ENCODE data around the gene MEP1A. TPM values are rescaled to one million over a fixed set of nuclear protein-coding genes. Genes with fewer than 3 reads are reported as not detected.

The MEP1A gene
- total RNA-seq, 1 donor from 2014 or later: not detected

- no peak for DNase-seq (ENCODE audit: missing footprints)
- ATAC-seq: no peak
- intact Hi-C loops (cut with DNase I): no loop called here
Observed at GRCh38 chr6:46867411-46867810, 74.2 kb downstream of the MEP1A start.

- ATAC-seq (no peak), DNase-seq (ENCODE audit: missing footprints) (no peak)
- intact Hi-C loops (cut with DNase I): no loop called here
Observed at GRCh38 chr6:46876126-46876525, 82.9 kb downstream of the MEP1A start.

- intact Hi-C loops (cut with DNase I): no loop called here
- ATAC-seq (no peak), DNase-seq (ENCODE audit: missing footprints) (no peak)
Observed at GRCh38 chr6:46879003-46879402, 85.8 kb downstream of the MEP1A start.

- ATAC-seq (no peak), DNase-seq (ENCODE audit: missing footprints) (no peak)
- intact Hi-C loops (cut with DNase I): no loop called here
Observed at GRCh38 chr6:46882645-46883044, 89.5 kb downstream of the MEP1A start.

GRCh38 chr6:46888031-46888430 lies 94.8 kb downstream of the MEP1A start:
- DNase-seq (ENCODE audit: missing footprints): no peak
- intact Hi-C loops (cut with DNase I): no loop called here
- ATAC-seq: no peak

GRCh38 chr6:46888578-46888977 lies 95.4 kb downstream of the MEP1A start:
- no peak for ATAC-seq
- intact Hi-C loops (cut with DNase I): no loop called here
- no peak for DNase-seq (ENCODE audit: missing footprints)

Other genes starting within 250 kb of the MEP1A start
- gene CYP39A1, start 140.6 kb upstream of the MEP1A start, total RNA-seq: 4.8 TPM
- gene SLC25A27, start 140.4 kb upstream of the MEP1A start, total RNA-seq: 11.1 TPM
- 0.35 TPM for gene TDRD6, start 105.5 kb upstream of the MEP1A start, total RNA-seq
- gene PLA2G7, start 58.0 kb upstream of the MEP1A start, total RNA-seq: 0.14 TPM
- gene ANKRD66, start 46.5 kb upstream of the MEP1A start, total RNA-seq: not detected
- gene ADGRF5, start 128.5 kb downstream of the MEP1A start, total RNA-seq: 48.0 TPM
- gene ADGRF1, start 248.9 kb downstream of the MEP1A start, total RNA-seq: not detected

All from Right ventricle myocardium inferior (tissue), 1 donor.